Calu3 (cell line): ENCODE results near the gene ITM2B. TPM values are rescaled to one million over a fixed set of nuclear protein-coding genes. Genes with fewer than 3 reads are reported as not detected.

Experiments
- BruUV-seq: library from RNA; stranded (reverse); fragments of 400-500 nt; replicated peaks from 2 replicates; lab custom pipeline; 2021; lab: Mats Ljungman, UMichigan
- CTCF ChIA-PET: fragments of 300-600 bp; sonication (Branson Sonifier 250); formaldehyde crosslinking; loops from one replicate; lab custom pipeline; 2022; ENCODE audit warnings: antibody characterized with exemption; lab: Charles Lee
- DNase-seq: peaks from one replicate; pipeline ENCODE4 v3.0.0; 2022
- H3K27ac Mint-ChIP-seq: one replicate; pipeline ENCODE4 v1.8.0; 2022; ENCODE audit warnings: mixed read lengths; ENCODE audit not compliant: unreplicated experiment
- H3K27me3 Mint-ChIP-seq: one replicate; pipeline ENCODE4 v1.8.0; 2022; ENCODE audit warnings: mixed read lengths; ENCODE audit not compliant: unreplicated experiment
- H3K36me3 Mint-ChIP-seq: one replicate; pipeline ENCODE4 v1.8.0; 2022; ENCODE audit warnings: mild to moderate bottlenecking, moderate library complexity, mixed read lengths; ENCODE audit not compliant: insufficient read depth, unreplicated experiment
- H3K4me1 Mint-ChIP-seq: one replicate; pipeline ENCODE4 v1.8.0; 2022; ENCODE audit warnings: mild to moderate bottlenecking, low read depth, mixed read lengths; ENCODE audit not compliant: unreplicated experiment
- H3K4me3 Mint-ChIP-seq: one replicate; pipeline ENCODE4 v1.8.0; 2022; ENCODE audit warnings: mild to moderate bottlenecking, low read depth, moderate library complexity, mixed read lengths; ENCODE audit not compliant: unreplicated experiment
- H3K9me3 Mint-ChIP-seq: one replicate; pipeline ENCODE4 v1.8.0; 2022; ENCODE audit warnings: low read depth, mixed read lengths; ENCODE audit not compliant: unreplicated experiment
- intact Hi-C: fragments of 100-400 bp; cut with micrococcal nuclease; formaldehyde crosslinking; loops from one replicate; pipeline ENCODE4 v1.10.0; 2022; ENCODE audit not compliant: unreplicated experiment
- total RNA-seq: library from RNA; stranded (reverse); gene quantifications from 2 replicates; pipeline ENCODE4 v1.2.3, GENCODE V29; 2022
- TF ChIP-seq, protein P1 (sequence below): fragments of 200-600 bp; IDR thresholded peaks from one replicate; pipeline ENCODE4 v1.8.0; 2022; ENCODE audit warnings: antibody characterized with exemption; ENCODE audit not compliant: unreplicated experiment

The ITM2B gene
- total RNA-seq, 1 experiment from 2014 or later: 362 TPM

DNA sequence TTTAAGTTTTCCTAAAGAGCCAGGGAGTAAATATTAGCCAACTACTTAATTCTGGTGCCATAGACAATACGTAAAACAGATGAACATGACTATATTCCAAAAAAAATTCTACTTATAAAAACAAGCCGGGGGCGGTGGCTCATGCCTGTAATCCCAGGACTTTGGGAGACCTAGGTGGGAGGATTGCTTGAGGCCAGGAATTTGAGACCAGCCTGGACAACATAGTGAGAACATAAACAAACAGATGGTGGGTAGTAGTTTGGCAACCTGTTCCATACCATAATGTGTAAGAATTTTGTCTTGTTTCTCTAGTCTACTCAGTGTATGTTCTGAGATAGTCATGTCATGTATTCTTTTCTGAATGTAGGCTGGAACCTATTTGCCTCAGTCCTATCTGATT, 25.4 kb downstream of the ITM2B start:
- BruUV-seq: no TSS peak
- Mint-ChIP-seq H3K4me3 (no peak overlapping the region), H3K27me3 (no peaks in the 10 kb centered on the region), H3K4me1 (peaks cover 18% of the 10 kb centered on the region), H3K9me3 (no peaks in the 10 kb centered on the region), H3K36me3 (peaks cover 39% of the 10 kb centered on the region), H3K27ac (peak overlapping the region; percentile 50)
- intact Hi-C loops: no loop called here
- CTCF ChIA-PET: no interaction called here
- TF ChIP-seq, protein P1, sequence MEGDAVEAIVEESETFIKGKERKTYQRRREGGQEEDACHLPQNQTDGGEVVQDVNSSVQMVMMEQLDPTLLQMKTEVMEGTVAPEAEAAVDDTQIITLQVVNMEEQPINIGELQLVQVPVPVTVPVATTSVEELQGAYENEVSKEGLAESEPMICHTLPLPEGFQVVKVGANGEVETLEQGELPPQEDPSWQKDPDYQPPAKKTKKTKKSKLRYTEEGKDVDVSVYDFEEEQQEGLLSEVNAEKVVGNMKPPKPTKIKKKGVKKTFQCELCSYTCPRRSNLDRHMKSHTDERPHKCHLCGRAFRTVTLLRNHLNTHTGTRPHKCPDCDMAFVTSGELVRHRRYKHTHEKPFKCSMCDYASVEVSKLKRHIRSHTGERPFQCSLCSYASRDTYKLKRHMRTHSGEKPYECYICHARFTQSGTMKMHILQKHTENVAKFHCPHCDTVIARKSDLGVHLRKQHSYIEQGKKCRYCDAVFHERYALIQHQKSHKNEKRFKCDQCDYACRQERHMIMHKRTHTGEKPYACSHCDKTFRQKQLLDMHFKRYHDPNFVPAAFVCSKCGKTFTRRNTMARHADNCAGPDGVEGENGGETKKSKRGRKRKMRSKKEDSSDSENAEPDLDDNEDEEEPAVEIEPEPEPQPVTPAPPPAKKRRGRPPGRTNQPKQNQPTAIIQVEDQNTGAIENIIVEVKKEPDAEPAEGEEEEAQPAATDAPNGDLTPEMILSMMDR: no peak
- no peak for DNase-seq

DNA sequence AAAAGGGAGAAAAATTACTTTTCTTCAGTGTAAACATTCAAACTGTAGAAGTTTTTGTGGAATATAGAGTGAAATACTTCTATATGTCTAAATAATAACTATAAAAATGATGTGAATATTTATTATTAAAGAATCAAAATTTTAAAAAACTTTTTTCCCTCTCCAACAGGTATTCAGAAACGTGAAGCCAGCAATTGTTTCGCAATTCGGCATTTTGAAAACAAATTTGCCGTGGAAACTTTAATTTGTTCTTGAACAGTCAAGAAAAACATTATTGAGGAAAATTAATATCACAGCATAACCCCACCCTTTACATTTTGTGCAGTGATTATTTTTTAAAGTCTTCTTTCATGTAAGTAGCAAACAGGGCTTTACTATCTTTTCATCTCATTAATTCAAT, 28.0 kb downstream of the ITM2B start:
- TF ChIP-seq, protein P1: no peak
- no peaks in the 10 kb centered on the region for H3K9me3 Mint-ChIP-seq
- H3K4me3 Mint-ChIP-seq: no peak overlapping the region
- CTCF ChIA-PET: no interaction called here
- peaks cover 39% of the 10 kb centered on the region for H3K36me3 Mint-ChIP-seq
- no peak for DNase-seq
- H3K27me3 Mint-ChIP-seq: no peaks in the 10 kb centered on the region
- no TSS peak for BruUV-seq
- H3K4me1 Mint-ChIP-seq: peaks cover 18% of the 10 kb centered on the region
- intact Hi-C loops: no loop called here
- H3K27ac Mint-ChIP-seq: no peak overlapping the region

DNA sequence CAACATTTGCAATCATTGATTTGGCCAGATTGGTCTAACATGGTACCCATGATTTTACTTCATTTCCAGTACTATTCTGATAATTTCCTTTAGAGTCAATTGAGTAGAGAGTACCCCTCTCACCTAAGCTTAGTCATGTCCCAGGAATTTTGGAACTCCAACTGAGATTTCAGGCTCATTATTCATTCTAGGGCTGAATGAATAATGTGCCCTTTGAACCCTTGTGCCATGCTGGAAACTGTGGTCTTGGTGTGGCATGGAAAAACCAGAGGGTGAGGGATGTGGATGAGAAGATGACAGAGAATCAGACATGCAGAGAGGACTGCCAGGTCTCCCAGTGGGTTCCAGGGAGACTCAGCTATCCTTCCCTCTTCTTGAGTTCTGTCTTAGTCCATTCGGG, 30.2 kb downstream of the ITM2B start:
- no peaks in the 10 kb centered on the region for H3K9me3 Mint-ChIP-seq
- H3K36me3 Mint-ChIP-seq: peaks cover 34% of the 10 kb centered on the region
- intact Hi-C loops: no loop called here
- DNase-seq: no peak
- no TSS peak for BruUV-seq
- TF ChIP-seq, protein P1: no peak
- CTCF ChIA-PET: no interaction called here
- H3K4me1 Mint-ChIP-seq: peaks cover 9% of the 10 kb centered on the region
- no peaks in the 10 kb centered on the region for H3K27me3 Mint-ChIP-seq
- no peak overlapping the region for H3K27ac Mint-ChIP-seq
- H3K4me3 Mint-ChIP-seq: no peak overlapping the region

DNA sequence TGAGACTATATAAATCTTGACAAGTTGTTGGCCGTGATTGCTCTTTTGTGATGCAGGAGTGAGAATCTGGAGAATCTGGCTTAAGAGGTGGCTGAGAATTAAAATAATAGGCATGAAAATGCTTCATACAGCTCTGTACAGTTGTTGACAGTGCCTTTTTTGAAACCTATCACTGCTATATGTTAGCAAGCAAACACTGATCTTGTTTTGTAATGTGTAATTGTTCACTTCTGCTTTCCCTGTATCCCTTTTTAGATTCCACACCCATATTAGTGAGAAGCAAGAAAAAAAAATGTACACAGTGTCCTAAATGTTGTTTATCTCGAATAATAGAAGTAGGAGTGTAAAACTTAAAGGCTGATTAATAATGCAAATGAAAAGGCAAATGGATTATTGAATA, 31.1 kb downstream of the ITM2B start:
- H3K27me3 Mint-ChIP-seq: no peaks in the 10 kb centered on the region
- DNase-seq: no peak
- H3K36me3 Mint-ChIP-seq: peaks cover 34% of the 10 kb centered on the region
- H3K4me3 Mint-ChIP-seq: no peak overlapping the region
- intact Hi-C loops: no loop called here
- H3K27ac Mint-ChIP-seq: no peak overlapping the region
- H3K9me3 Mint-ChIP-seq: no peaks in the 10 kb centered on the region
- no TSS peak for BruUV-seq
- CTCF ChIA-PET: no interaction called here
- TF ChIP-seq, protein P1: no peak
- H3K4me1 Mint-ChIP-seq: peaks cover 9% of the 10 kb centered on the region
